ENCODE data around the gene GNGT2.
"Not testable (repeated sequence)": the region's sequence is repeated elsewhere in the genome, so short reads cannot be mapped to it uniquely, and the experiment has no call there.

GNGT2 gene

DNA sequence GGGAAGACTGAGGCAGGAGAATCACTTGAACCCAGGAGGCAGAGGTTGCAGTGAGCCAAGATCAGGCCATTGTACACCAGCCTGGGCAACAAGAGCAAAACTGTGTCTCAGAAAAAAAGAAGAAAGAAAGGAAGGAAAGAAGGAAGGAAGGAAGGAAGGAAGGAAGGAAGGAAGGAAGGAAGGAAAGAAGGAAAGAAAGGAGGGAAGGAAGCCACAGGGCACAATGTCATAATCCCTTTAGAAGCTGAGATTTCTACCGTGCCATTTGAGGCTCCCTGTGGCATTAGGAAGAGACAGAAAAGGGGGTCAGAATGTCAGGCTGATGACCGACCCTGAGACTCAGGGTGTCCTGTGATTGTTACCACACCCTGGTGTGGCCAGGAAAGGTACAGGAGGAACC is 6.6 kb downstream of the GNGT2 start:
- DNase-seq: no peak

DNA sequence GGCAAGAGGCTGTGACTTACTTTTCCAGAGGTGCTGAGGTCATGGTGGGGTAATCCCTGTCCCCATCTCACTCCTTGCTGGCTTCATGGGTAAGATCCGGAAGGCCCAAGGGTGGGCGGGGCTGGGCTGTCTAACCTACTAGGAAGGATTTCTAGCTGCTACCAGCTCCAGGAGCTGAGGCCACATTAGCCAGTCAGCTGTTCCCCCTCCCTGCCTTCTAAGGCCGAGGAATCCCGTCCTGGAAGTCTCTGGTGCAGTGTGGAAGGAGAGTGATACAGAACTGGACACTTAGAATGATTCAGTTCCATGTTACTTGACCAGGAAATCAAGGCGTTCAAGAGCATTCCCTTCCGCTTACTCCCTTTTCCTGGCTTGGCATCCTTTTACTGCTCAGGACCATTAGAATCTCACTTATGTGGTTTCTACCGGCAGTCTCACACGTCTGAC is 8.9 kb downstream of the GNGT2 start:
- no peak for DNase-seq

DNA sequence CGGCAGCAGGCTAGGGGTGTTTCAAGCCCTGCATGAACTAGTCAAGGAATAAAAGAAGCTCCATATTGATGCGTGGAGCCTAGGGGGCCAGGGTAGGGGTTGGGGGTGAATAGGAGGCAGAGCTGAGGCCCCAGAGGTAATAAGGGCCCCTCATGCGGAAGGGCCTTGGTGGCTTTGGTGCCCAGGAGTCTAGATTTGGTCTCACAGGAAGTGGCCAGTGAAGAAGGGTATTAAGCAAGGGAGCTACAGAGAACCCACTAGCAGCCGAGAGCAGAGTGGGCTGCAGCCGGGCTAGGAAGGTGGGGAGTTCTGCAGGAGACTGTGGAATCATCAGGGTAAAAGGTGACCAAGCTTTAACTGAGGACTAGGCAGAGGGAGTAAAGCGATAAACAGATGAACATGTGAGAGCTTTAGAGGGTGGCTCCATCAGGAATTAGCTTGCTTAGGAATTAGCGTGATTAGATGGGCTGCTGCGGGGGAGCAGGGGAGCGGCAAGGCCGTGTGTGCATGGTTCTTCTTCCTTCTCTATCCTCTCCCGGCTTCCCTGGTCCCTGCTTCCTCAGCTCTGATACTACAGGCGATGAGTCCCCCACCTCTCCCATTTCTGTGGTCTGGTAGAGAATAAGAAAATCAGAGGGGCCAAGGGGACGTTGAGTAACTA is 9.8 kb downstream of the GNGT2 start:
- DNase-seq: no peak

DNA sequence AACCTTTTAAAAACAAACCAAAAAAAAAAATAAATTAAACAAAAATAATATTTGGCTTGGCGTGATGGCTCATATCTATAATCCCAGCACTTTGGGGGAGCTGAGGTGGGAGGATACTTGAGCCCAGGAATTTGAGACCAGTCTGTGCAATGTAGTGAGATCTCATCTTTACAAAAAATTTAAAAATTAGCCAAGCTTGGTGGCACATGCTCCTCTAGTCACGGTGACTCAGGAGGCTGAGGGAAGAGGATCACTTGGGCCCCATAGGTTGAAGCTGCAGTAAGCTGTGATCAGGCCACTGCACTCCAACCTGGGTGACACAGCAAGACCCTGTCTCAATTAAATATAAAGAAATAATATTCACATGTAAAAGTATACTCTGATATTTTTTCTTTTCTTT is 12.2 kb downstream of the GNGT2 start:
- DNase-seq: no peak

DNA sequence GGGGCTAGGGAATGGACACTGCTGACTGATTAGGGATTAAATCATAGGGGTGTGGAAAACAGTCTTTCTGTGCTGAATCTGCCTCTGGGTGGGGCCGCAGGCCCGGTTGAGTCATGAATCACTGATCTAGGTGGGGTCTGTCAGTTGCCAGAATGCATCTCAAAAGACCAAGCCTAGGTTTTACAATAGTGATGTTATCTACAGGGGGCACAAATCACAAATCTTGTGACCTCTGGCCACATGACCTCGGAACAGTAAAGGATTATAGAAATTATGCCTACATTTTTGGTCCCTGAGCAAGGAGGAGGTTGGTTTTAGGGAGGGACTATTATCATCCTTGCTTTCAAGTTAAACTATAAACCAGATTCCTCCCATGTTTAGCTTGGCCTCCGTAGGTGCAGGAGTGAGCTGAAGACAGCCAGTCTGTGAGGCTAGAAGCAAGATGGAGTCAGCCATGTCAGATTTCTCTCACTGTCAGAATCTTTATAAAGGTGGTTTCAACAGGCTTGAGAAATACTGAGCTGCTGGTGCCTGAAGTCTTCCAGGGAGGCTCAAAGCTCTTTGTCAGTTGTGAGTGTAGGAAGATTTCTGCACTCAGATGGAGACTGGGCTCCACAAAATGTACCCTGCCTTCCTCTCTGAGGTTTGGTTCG is 12.9 kb downstream of the GNGT2 start:
- no peak for DNase-seq

DNA sequence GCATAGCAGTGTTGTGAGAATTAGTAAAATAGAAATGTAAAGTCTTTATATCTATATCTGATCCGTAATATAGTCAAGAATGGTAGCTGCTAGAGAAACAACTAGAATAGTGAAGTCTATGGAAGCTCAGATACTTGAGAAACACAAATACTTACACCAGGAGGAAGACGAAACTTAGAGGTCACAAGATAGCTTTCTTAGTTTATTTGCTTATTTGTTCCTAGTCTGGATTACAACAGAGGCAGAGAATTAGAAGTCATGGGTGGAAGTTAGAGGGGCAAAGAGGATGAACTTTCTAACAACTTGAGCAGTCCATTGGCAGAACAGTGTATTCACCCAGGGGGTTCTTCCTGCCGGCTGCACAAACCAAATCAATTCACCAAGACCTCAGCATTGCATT is 13.9 kb downstream of the GNGT2 start:
- no peak for DNase-seq

DNA sequence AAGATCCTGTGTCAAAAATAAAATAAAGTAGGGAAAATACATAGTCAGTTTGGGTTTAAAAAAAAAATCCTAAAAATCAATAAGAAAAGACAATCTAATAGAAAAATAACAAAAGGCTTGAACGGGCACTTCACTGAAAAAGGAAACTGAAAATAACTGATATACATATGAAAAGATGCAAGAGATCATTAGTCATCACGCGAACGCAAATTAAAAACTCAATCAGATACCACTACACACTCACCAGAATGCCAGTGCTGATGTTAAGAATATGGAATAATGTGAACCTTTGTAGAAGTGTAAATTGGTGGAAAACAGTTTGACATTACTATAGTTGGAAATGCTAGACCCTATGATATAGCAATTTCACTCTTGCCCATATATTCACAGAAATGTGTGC is 14.6 kb downstream of the GNGT2 start:
- DNase-seq: no peak

DNA sequence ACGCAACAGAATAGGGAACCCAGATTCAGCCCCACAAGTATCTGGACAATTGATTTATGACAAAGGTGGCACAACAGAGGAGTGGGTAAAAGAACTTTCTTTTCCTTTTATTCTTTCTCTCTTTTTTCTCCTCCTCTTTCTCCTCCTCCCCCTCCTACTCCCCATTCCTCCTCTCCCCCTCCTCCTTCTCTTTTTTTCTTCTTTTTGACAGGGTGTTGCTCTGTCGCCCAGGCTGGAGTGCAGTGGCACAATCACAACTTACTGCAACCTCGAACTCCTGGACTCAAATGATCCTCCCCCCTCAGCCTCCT is 16.1 kb downstream of the GNGT2 start:
- no peak for DNase-seq

DNA sequence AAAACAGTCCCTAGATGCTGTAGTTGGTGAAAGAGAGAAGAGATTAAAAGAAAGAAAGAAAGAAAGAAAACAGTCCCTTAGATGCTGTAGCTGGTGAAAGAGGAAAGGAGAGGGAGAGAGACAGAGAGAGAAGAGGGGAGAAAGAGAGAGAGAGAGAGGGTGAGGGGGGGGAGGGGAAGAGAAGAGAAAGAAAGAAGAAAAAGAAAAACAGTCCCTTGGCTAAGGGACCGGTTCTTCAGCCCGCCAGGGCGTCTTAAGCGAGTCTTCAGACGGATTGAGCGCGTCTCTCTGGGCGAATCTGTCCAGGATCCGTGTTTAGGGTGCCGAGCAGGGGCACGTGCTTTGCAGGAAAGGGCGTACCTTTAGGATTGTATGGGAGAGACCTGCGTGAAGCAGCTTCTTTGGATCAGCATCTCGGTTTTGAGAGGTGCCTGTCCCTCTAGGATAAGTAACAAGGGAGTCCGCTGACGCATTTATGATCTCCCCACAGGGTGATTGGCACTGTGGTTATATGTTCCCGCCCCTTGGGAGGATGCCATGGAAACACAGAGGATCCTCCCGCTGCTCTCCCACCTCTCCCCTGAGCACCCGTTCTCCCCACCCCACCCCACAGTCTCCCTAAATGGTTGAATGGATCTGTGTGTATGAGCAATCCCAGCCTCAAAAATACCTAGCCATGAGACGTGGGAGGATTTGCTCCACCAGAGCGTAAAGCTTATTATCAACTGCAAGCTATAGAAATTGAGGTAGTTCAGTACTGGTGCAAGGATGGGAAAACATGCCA is 16.7 kb downstream of the GNGT2 start:
- DNase-seq: no peak

DNA sequence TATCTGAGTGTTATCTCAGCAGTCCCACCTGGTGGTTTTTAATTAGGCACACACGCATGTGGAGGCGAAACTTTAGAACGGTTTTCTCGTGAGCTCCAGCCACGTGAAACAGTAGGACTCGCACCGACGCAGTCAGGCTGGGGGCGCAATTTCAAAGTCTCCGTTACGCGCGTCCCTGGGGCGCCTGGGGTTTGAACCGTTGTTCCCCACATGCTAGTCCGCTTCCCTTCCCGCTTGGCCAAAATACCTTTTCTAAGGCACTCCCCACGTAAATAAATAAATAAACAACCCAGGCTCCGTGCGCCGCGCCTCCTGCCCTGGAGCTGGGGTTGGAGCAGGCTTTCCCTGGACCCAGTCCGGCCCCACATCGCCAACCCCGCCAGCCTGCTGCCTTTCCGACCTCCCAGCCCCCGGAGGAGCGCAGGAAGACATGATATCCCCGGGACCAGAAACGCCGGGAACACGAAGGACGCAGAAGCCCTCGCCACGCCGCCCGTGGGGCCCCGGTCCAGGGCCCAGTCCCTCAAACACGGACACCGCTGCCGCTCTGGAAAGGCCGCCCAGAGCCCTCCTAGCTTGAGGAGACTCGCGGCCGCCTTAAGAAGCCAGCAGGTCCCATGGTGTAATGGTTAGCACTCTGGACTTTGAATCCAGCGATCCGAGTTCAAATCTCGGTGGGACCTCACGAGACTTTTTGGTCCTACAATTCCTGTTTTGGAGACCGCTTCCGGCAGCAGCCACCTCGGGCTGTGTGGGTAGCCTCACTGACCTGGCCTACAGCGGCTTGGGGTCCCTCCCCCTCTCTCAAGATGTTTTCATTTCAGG is 18.2 kb downstream of the GNGT2 start:
- DNase-seq: peak; percentile 97

DNA sequence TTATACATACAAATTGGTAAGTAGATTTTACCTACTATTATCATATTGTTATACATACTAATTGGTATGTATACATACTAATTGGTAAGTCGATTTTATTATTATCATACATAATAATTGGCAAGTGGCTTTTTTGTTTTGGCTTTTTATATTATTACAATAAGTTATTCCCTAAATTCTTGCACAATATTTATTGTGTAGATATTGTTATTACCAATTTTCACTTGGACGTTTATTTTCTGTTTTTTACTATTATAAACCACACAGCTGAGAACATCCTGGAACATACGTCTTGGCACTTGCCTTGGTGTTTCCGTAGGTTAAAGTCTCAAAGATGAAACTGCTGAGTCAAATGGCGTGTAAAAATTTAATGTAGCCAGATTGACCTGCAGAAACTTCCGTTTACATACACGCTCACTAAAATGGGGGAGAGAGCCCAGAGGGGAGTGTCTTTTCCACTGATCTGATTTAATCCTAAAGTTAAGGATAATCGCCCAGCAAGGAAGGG is 18.9 kb downstream of the GNGT2 start:
- no peak for DNase-seq

DNA sequence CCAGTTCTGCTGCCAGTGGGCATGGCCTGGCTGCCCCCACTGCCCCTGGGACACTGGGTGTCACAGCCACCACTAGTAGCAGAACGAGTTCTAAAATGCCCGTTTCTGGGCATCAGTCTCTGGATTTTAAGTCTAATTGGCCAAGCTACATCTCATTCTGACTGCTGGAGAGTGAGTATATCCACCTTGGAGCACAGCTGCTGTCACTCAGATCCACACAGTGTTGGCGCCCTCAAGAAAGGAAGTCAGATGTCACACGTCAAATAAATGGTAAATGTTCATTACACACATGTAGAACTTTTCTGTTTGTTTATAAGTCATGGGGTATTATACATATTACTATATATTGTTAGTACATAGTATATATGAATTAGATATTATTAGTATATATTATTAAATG is 19.4 kb downstream of the GNGT2 start:
- no peak for DNase-seq

DNA sequence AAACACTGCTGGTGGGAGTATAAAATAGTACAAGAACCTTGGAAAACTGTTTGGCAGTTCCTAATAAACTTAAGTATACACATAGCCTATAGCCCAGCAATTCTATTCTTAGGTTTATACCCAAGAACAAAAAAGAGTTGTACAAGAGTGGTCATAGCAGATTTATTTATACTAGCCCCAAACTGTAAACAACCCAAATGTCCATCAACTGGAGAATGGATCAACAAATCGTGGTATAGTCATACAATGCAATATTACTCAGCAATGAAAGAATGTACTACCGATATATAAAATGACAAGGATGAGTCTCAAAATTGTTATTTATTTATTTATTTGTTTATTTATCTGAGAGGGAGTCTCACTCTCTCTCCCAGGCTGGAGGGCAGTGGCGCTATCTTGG is 23.1 kb downstream of the GNGT2 start:
- DNase-seq: no peak

DNA sequence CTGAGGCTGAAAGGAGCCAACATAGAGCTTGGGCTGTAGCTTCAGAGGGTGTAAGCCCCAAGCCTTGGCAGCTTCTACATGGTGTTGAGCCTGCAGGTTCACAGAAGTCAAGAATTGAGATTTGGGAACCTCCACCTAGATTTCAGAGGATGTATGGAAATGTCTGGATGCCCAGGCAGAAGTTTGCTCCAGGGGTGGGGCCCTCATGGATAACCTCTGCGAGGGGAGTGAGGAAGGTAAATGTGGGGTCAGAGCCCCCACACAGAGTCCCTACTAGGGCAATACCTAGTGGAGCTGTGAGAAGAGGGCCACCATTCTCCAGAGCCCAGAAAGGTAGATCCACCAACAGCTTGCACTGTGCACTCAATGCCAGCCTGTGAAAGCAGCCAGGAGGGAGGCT is 25.0 kb downstream of the GNGT2 start:
- DNase-seq: not testable (repeated sequence)

DNA sequence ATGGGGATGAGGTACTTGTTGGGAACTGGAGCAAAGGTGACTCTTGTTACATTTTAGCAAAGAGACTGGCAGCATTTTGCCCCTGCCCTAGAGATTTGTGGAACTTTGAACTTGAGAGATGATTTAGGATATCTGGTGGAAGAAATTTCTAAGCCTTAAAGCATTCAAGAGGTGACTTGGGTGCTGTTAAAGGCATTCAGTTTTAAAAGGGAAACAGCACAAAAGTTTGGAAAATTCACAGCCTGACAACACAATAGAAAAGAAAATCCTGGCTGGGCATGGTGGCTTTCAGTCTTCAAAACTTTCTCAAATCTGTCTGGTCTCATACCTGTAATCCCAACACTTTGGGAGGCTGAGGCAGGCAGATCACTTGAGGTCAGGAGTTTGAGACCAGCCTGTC is 25.9 kb downstream of the GNGT2 start:
- DNase-seq: not testable (repeated sequence)

DNA sequence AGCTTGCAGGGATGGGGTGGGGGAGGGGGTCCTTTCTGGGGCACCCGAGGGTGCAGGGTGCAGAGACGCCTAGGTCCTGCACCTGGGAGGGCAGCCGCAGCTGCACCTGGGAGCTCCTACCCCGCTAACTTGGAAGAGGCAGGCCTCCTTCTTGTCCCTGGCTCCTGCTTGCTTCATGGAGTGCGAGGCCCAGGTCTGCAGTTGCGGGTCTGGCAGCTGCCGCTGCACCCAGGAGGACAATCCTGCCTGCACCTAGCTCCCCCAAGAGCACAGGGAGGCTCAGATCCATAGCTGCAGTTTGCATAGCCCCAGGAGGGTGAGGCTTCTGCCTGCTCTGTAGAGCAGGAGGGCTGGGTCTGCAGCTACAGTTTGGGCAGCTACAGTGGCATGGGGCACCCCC is 26.6 kb downstream of the GNGT2 start:
- no peak for DNase-seq

DNA sequence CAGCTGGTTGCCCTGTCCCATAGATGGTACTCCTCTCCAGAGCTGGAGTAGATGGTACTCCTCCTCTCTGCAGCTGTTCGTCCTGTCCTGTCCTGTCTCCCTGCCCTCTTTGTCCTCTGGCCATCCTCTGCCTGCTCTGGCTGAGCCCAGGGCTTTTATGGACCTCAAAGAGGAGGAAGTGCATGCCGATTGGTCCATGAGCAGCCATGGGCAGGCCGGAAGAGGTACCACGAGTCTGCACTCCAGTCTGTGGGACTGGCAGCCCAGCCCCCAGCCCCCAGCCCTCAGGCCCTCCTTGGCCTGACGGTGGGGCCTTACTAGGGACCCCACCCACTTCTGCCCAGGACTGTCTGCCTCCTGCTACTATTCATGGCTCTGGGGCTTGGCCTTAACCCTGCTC is 27.0 kb downstream of the GNGT2 start:
- no peak for DNase-seq

DNA sequence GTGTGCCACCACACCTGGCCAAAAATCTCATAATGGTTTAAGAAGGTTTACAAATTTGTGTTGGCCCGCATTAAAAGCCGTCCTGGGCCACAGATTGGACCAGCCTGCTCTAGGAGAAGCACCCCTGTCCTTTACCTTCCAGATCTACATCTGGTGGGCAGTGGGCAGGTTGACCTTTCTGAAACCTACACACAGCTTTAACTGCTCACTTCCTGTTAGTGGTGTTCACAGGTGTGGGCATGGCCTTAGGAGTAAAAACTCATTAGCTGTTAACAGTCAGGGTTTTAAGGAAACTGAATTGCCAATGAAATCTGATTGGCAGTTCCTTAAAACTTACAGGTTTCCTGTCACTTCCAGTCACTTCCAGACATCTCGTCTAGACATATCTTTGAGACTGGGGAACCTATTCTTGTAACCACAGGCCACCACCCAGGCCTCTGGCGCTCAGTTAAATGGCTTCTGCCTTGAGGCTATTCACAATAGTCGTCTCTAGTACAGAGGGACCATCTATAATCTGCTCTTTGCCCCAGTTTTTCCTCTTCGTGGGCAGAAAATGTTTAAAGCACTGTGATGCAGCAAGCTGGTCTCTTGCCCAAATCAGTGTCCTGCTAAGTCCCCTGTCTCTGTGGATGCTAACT is 29.3 kb downstream of the GNGT2 start:
- DNase-seq: no peak

DNA sequence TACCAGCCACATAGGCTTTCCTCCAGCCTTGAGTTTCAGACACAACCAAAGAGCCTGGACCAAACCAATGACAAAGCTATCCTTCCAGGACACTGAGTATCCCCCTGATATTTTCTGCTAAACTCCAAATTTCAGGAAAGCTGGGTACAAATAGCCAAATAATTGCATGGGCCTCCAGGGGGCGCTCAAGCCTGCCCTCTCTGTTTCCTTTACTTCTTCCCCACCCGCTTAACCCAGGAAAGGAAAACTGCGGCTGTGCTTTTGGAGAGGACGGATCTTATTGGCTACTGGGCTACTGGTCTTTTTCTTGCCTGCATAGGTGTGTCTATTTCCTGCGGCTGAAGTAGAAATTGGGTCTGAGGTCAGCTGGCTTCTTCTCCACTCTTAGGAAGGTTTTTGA is 30.1 kb downstream of the GNGT2 start:
- peak; percentile 57 for DNase-seq

DNA sequence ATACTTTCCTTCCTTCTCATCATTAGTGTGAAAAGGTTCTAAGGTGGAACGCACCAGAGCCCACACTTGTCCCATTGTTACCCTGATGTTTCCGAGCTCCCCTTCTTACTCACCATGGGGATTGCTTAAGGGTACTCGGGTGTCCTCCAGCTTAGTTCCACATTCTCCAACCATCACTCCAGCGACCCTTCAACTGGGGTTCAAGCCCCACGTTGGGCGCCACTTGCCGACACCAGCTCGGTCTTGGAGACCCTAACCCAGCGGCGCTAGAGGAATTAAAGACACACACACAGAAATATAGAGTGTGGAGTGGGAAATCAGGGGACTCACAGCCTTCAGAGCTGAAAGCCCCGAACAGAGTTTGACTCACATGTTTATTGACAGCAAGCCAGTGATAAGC is 34.4 kb downstream of the GNGT2 start:
- not testable (repeated sequence) for DNase-seq

DNA sequence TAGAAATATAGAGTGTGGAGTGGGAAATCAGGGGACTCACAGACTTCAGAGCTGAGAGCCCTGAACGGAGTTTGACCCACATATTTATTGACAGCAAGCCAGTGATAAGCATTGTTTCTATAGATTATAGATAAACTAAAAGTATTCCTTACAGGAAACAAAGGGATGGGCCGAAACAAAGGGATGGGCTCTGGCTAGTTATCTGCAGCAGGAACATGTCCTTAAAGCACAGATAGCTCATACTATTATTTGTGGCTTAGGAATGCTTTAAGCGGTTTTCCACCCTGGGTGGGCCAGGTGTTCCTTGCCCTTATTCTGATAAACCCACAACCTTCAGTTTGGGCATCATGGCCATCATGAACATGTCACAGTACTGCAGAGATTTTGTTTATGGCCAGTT is 39.7 kb downstream of the GNGT2 start:
- DNase-seq: not testable (repeated sequence)

DNA sequence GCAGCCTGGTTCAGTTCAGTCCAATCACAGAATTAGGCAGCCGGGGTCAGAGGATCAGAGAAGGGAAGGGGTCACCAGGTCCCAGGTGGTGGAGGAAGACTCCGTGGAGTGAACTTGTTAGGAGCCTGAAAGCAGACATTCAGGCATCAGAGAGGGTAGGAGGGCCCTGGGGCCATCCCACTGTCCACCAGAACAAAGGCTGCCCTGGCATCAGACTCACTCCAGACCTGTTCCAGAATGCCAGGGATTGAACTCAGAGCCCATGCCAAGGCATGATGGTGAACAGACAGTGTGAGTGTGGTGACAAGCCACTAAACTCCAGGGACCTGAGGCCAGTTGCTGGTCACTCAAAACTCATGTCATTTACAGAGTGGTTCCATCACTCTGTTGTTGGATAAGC is 40.2 kb downstream of the GNGT2 start:
- DNase-seq: no peak

DNA sequence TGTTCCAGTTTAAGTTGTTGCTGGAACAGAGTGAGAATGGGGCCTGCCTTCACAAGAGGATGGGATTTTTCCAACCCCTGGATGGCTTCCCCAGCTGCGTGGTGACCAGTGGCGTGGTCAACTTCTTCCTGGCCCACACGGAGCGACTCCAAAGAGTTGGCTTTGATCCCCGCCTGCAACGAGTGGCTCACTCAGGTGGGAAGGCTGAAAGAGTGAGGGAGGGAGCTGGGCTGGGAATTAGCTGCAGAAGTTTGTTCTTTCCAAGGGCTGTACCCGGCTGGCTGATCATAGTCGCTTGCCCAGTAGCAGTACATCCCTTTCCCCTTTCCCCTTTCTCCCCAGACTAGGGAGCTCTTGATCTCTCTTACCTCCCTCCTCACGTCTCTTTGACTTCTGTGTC is 41.7 kb downstream of the GNGT2 start:
- no peak for DNase-seq
